DND-41 (cell line): ENCODE results near the gene TEKT3.

Source experiments
- ATAC-seq: fragments of 200-7000 bp; cut with Tn5 transposase; 3 replicates; pipeline ENCODE4 v1.9.1; 2021; ENCODE audit warnings: low read depth; ENCODE audit not compliant: insufficient read depth
- DNase-seq: peaks from one replicate; pipeline ENCODE4 v3.0.0-alpha.2; 2020
- H2AFZ ChIP-seq: 2 replicates; pipeline ENCODE4 v1.6.0; 2012; ENCODE audit warnings: low read depth, low read length
- H3K27ac ChIP-seq: 2 replicates; pipeline ENCODE4 v1.5.1; 2012; ENCODE audit warnings: low read length, inconsistent platforms
- H3K27me3 ChIP-seq: fragments of 200-600 bp; sonication (generic); 2 replicates; pipeline ENCODE4 v1.6.0; 2012; ENCODE audit warnings: low read length, mild to moderate bottlenecking, inconsistent platforms; ENCODE audit not compliant: insufficient read depth, poor library complexity
- H3K36me3 ChIP-seq: 2 replicates; pipeline ENCODE4 v1.5.1; 2012; ENCODE audit warnings: low read length, inconsistent platforms; ENCODE audit not compliant: insufficient read depth
- H3K4me1 ChIP-seq: 2 replicates; pipeline ENCODE4 v1.5.1; 2012; ENCODE audit warnings: mild to moderate bottlenecking, low read length; ENCODE audit not compliant: insufficient read depth
- H3K4me2 ChIP-seq: 2 replicates; pipeline ENCODE4 v1.6.0; 2012; ENCODE audit warnings: mild to moderate bottlenecking, moderate library complexity, low read length, inconsistent platforms; ENCODE audit not compliant: insufficient read depth
- H3K4me3 ChIP-seq, 2 experiments: fragments of 200-600 bp in 1 of 2; shearing (Covaris generic) in 1 of 2; 2 replicates each; pipeline ENCODE4 v1.5.1; 2012 to 2016; ENCODE audit warnings: inconsistent platforms in 2 of 2, low read length in 2 of 2, mild to moderate bottlenecking in 2 of 2, low read depth in 1 of 2, moderate library complexity in 1 of 2
- H3K79me2 ChIP-seq: 2 replicates; pipeline ENCODE4 v1.6.0; 2012; ENCODE audit warnings: low read length, inconsistent platforms; ENCODE audit not compliant: insufficient read depth
- H3K9ac ChIP-seq: 2 replicates; pipeline ENCODE4 v1.6.0; 2012; ENCODE audit warnings: low read depth, mild to moderate bottlenecking, inconsistent platforms, low read length, moderate library complexity
- H3K9me3 ChIP-seq: 2 replicates; pipeline ENCODE4 v1.5.1; 2012; ENCODE audit warnings: low read length, moderate library complexity, mild to moderate bottlenecking, inconsistent platforms; ENCODE audit not compliant: insufficient read depth, severe bottlenecking
- H4K20me1 ChIP-seq: 2 replicates; pipeline ENCODE4 v1.6.0; 2012; ENCODE audit warnings: low read length; ENCODE audit not compliant: insufficient read depth
- CTCF ChIP-seq: IDR thresholded peaks from 2 replicates; pipeline ENCODE4 v1.5.1; 2012; ENCODE audit warnings: borderline replicate concordance, low read length, moderate library complexity, mild to moderate bottlenecking; ENCODE audit not compliant: poor library complexity, severe bottlenecking; ENCODE audit errors: extremely low read depth
- EZH2 ChIP-seq: IDR thresholded peaks from 3 replicates; pipeline ENCODE4 v1.6.1; 2012; ENCODE audit warnings: borderline replicate concordance, low read depth, mild to moderate bottlenecking, moderate library complexity, low read length, inconsistent platforms; ENCODE audit not compliant: severe bottlenecking

Gene TEKT3

GRCh38 chr17:15307710-15308111, 33.7 kb downstream of the TEKT3 start:
- Histone ChIP-seq H3K4me3 (no peak overlapping the region), H2AFZ (no peak overlapping the region), H3K36me3 (no peaks in the 10 kb centered on the region), H3K4me1 (no peaks in the 10 kb centered on the region), H3K9ac (no peak overlapping the region), H3K9me3 (no peaks in the 10 kb centered on the region), H3K79me2 (no peaks in the 10 kb centered on the region), H3K4me2 (no peak overlapping the region), H4K20me1 (no peaks in the 10 kb centered on the region), H3K27me3 (peaks cover 24% of the 10 kb centered on the region), H3K27ac (no peak overlapping the region)
- TF ChIP-seq EZH2 (no peak), CTCF (no peak)
- ATAC-seq: no peak
- DNase-seq: no peak

- Histone ChIP-seq H3K79me2 (no peaks in the 10 kb centered on the region), H3K36me3 (no peaks in the 10 kb centered on the region), H3K27me3 (peaks cover 9% of the 10 kb centered on the region), H3K4me1 (no peaks in the 10 kb centered on the region), H3K9me3 (no peaks in the 10 kb centered on the region), H3K9ac (no peak overlapping the region), H3K27ac (no peak overlapping the region), H2AFZ (no peak overlapping the region), H3K4me2 (no peak overlapping the region), H3K4me3 (no peak overlapping the region), H4K20me1 (no peaks in the 10 kb centered on the region)
- ATAC-seq: no peak
- DNase-seq: no peak
- TF ChIP-seq EZH2 (no peak), CTCF (no peak)
Observed at GRCh38 chr17:15303851-15304250, 37.5 kb downstream of the TEKT3 start.

GRCh38 chr17:15303268-15303667, 38.1 kb downstream of the TEKT3 start:
- Histone ChIP-seq H3K27me3 (peaks cover 9% of the 10 kb centered on the region), H3K4me2 (no peak overlapping the region), H3K36me3 (no peaks in the 10 kb centered on the region), H2AFZ (no peak overlapping the region), H3K79me2 (no peaks in the 10 kb centered on the region), H3K9ac (no peak overlapping the region), H3K9me3 (no peaks in the 10 kb centered on the region), H3K4me3 (no peak overlapping the region), H3K27ac (no peak overlapping the region), H3K4me1 (no peaks in the 10 kb centered on the region), H4K20me1 (no peaks in the 10 kb centered on the region)
- ATAC-seq (no peak), DNase-seq (no peak)
- no peak for TF ChIP-seq CTCF

- peaks cover 9% of the 10 kb centered on the region for H3K27me3 ChIP-seq
- H2AFZ ChIP-seq: no peak overlapping the region
- no peak overlapping the region for H3K27ac ChIP-seq
- TF ChIP-seq EZH2 (no peak), CTCF (no peak)
- H3K4me3 ChIP-seq: no peak overlapping the region
- DNase-seq: no peak
- ATAC-seq: no peak
- H3K4me2 ChIP-seq: no peak overlapping the region
- no peaks in the 10 kb centered on the region for H3K79me2 ChIP-seq
- no peak overlapping the region for H3K9ac ChIP-seq
- no peaks in the 10 kb centered on the region for H3K9me3 ChIP-seq
- H3K4me1 ChIP-seq: no peaks in the 10 kb centered on the region
- H4K20me1 ChIP-seq: no peaks in the 10 kb centered on the region
- no peaks in the 10 kb centered on the region for H3K36me3 ChIP-seq
Observed at GRCh38 chr17:15301845-15302244, 39.6 kb downstream of the TEKT3 start.
